Activated CD4-positive, alpha-beta T cell treated with anti-CD3 and anti-CD28 coated beads, Interleukin-2, amount 10 ng/mL, durations not matched to agents 24 days and 14 days (primary cell): ENCODE results near the gene NTN1. TPM values are rescaled to one million over a fixed set of nuclear protein-coding genes. Genes with fewer than 3 reads are reported as not detected.

ENCODE experiments used
- total RNA-seq: library from RNA; stranded (reverse); gene quantifications from 2 replicates; pipeline ENCODE4 v1.2.3, GENCODE V29; 2022

NTN1 gene
- total RNA-seq, 1 donor from 2014 or later: 0.51 TPM

Other genes with a start within 250 kb of the NTN1 start
- 0.14 and 0.17 TPM in 2 replicates for gene MFSD6L, start 222.1 kb upstream of the NTN1 start, total RNA-seq
- 3.7 and 4.5 TPM in 2 replicates for gene PIK3R6, start 153.8 kb upstream of the NTN1 start, total RNA-seq
- gene PIK3R5, start 55.8 kb upstream of the NTN1 start, total RNA-seq: 32.6 and 36.8 TPM in 2 replicates